K562 (cell line): Measurements from ENCODE around the gene MMP19. TPM values are rescaled to one million over a fixed set of nuclear protein-coding genes. Genes with fewer than 3 reads are reported as not detected.
A peak's percentile ranks its signal among the peaks of the same experiment; 100 is the strongest.

Experiments used
- AFF4 ChIP-seq: sonication (generic); formaldehyde crosslinking; IDR thresholded peaks from 2 replicates; pipeline ENCODE4 v1.8.0; 2023; ENCODE audit warnings: mild to moderate bottlenecking, missing genetic modification reagents
- CGGBP1 ChIP-seq: fragments of 250-450 bp; sonication (Bioruptor Pico); IDR thresholded peaks from 2 replicates; pipeline ENCODE4 v1.9.0; 2021; ENCODE audit warnings: mild to moderate bottlenecking
- CREB1 ChIP-seq, 2 experiments: sonication (generic) in 1 of 2; formaldehyde crosslinking in 1 of 2; IDR thresholded peaks; 2 replicates each; pipeline versions ENCODE4 v1.6.1 to v1.8.0; 2012 to 2022; ENCODE audit warnings: inconsistent platforms in 1 of 2, mild to moderate bottlenecking in 1 of 2, missing genetic modification reagents in 1 of 2, moderate library complexity in 1 of 2
- EWSR1 ChIP-seq: fragments of 450-650 bp; IDR thresholded peaks from 2 replicates; pipeline ENCODE4 v1.6.1; 2018; ENCODE audit warnings: borderline replicate concordance, mild to moderate bottlenecking, low read depth, moderate library complexity; ENCODE audit not compliant: partially characterized antibody
- HBP1 ChIP-seq: fragments of 450-650 bp; formaldehyde crosslinking; IDR thresholded peaks from 2 replicates; pipeline ENCODE4 v1.4.0; 2022; ENCODE audit warnings: missing genetic modification characterization
- HMGXB4 ChIP-seq: sonication (generic); formaldehyde crosslinking; IDR thresholded peaks from 2 replicates; pipeline ENCODE4 v1.8.1; 2023; ENCODE audit warnings: mild to moderate bottlenecking, missing genetic modification reagents
- NFE2L1 ChIP-seq: fragments of 450-650 bp; IDR thresholded peaks from 2 replicates; pipeline ENCODE4 v1.6.1; 2016; ENCODE audit warnings: missing genetic modification characterization, low read depth, mild to moderate bottlenecking, missing compliant biosample characterization, moderate library complexity, borderline replicate concordance
- NR2C2 ChIP-seq, 2 experiments: fragments of 200-800 bp in 1 of 2; sonication (Bioruptor generic) in 1 of 2; sonication (generic) in 1 of 2; formaldehyde crosslinking in 1 of 2; IDR thresholded peaks; 2 replicates each; pipeline versions ENCODE4 v1.6.1 to v1.8.0; 2016 to 2022; ENCODE audit warnings: mild to moderate bottlenecking in 1 of 2, missing compliant biosample characterization in 1 of 2, missing genetic modification characterization in 1 of 2, missing genetic modification reagents in 1 of 2
- RFX5 ChIP-seq: IDR thresholded peaks from 2 replicates; pipeline ENCODE4 v1.6.1; 2011; ENCODE audit warnings: low read depth, mild to moderate bottlenecking, improper control_type of control experiment, low read length
- SMARCA5 ChIP-seq: fragments of 450-650 bp; IDR thresholded peaks from 2 replicates; pipeline ENCODE4 v1.6.1; 2016
- ZNF282 ChIP-seq: sonication (generic); formaldehyde crosslinking; IDR thresholded peaks from 2 replicates; pipeline ENCODE4 v1.8.1; 2023; ENCODE audit warnings: missing genetic modification reagents
- ZNF583 ChIP-seq: fragments of 250-450 bp; sonication (Bioruptor Pico); IDR thresholded peaks from 2 replicates; pipeline ENCODE4 v1.4.0; 2020
- polyA plus RNA-seq, 8 experiments: library from polyadenylated mRNA; depleted of rRNA in 4 of 8; stranded (reverse) in 5 of 8; unstranded in 3 of 8; fragments of >200 nt; fragmentation: Nextera tagmentation in 2 of 8; fragmentation: Illumina TruSeq in 1 of 8; extraction: Ambion mirVana in 2 of 8; extraction: Trizol in 1 of 8; gene quantifications; 2 replicates each; pipeline versions ENCODE4 v1.2.1 to v1.2.3, GENCODE V29; 2011 to 2014; ENCODE audit warnings: inconsistent platforms in 1 of 8, missing spikeins in 1 of 8
- total RNA-seq, 7 experiments: library from RNA; depleted of rRNA in 6 of 7; stranded (reverse); fragments of >200 nt in 6 of 7; fragmentation: Illumina TruSeq in 2 of 7; extraction: Trizol in 2 of 7; gene quantifications; 2 replicates each; pipeline versions ENCODE4 v1.2.1 to v1.2.3, GENCODE V29; 2011 to 2021; ENCODE audit warnings: low replicate concordance in 1 of 7

MMP19 gene
- total and polyA plus RNA-seq, 9 of the 15 experiments (the other 6 are each of a cell fraction or from before 2014, with no cell fraction given): 0.14 to 1.6 (median 0.66) TPM

GRCh38 chr12:55817345-55818139 is 25.2 kb downstream of the MMP19 start, which contains the start of the genes ORMDL2 and SARNP (continued):
- TF ChIP-seq CGGBP1 (CRISPR knock-in tag) (peak; percentile 64; the same call in 1 of the 2 replicates), ZNF282 (no peak), HMGXB4 (CRISPR knock-in tag) (0 out of 2 replicates have a peak, but pooled peaks have one; percentile 53), CREB1 (IDR thresholded peaks at IDR 0.05) (peak; percentile 77), CREB1 (CRISPR knock-in tag; IDR thresholded peaks at IDR 0.05) (peak; percentile 88), EWSR1 (no peak), ZNF583 (CRISPR knock-in tag) (0 out of 2 replicates have a peak, but pooled peaks have one; percentile 28), NFE2L1 (tag) (no peak), RFX5 (no peak), SMARCA5 (0 out of 2 replicates have a peak, but pooled peaks have one; percentile 21), NR2C2 (CRISPR knock-in tag; IDR thresholded peaks at IDR 0.05) (no peak), NR2C2 (tag; IDR thresholded peaks at IDR 0.05) (peak; percentile 55; the same call in 1 of the 2 replicates), HBP1 (CRISPR knock-in tag) (peak; percentile 66; the same call in 1 of the 2 replicates), AFF4 (CRISPR knock-in tag) (0 out of 2 replicates have a peak, but pooled peaks have one; percentile 67)
